AG20443 (cell line): ENCODE data around the gene RASA3.
"Not testable (repeated sequence)": the region's sequence is repeated elsewhere in the genome, so short reads cannot be mapped to it uniquely, and the experiment has no call there.

Experiments
- DNase-seq: peaks from one replicate; pipeline ENCODE4 v3.0.0; 2012; ENCODE audit warnings: low spot score, mixed read lengths

RASA3 gene

DNA sequence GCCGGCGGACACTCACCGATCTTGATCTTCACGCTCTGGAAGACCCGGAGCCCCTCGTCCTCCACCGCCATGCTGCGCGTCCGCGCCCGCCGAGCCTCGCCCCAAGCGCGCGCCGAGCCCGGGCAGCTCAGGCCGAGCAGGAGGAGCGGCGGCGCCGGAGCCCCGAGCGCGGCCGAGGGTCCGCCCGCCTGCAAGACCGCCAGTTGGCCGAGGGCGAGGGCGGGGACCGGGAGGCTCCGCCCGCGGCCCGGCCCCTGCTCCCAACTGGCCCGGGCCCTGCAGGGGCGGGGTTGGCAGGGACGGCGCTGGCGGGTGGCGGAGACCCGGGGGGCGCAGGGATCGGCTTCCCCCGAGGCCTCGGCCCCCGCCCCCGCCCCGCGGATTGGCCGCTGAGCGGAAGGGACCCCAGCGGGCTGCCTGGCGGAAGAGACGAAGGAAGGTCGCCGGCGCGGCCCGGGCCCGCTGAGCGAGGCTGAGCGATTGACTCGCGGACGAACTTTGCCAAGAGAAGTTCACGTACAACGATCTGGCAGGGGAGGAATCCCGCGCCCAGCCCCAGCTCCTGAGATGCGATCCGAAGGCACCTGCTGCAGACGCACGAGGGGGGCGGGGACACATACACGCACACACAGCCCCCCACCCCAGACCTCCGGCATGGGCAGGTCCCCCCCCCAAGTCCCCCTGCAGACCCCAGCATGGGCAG is at the start of gene RASA3:
RASA3 (minus strand) TSS at position 205 of the 703 bp plus-strand sequence; CDS start at position 71, 134 bp downstream.
- DNase-seq, result peak; percentile 97

DNA sequence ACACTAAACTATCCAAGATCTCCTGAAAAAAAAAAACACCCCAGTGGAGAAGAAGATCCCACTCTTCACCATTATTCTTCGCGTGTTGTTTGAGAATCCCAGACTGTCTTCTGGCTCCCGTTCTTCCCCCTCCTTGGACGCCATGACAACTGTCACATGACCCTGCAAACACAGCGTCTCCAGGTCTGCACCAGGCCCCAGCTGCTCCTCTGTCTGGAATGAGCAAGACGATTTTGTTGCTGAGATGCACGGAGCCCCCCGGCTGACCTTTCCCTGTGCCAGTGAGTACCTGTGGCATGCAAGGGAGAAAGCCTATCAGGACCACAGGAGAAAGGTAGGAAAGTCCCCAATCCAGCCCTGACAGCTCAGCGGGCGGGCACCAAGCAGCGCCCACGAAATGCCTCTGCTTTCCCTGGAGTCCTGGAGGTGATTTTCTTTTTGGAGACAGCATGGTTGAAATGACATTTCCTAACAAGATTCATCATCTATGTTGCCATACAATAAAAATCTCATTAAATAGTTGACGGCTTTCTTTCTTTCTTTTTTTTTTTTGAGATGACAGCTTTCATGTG is 46.8 kb upstream of the RASA3 start, which contains the start of gene CFAP97D2:
CFAP97D2 (plus strand) TSS at position 171 of the 572 bp plus-strand sequence; CDS start at position 245, 74 bp downstream.
- no peak for DNase-seq

DNA sequence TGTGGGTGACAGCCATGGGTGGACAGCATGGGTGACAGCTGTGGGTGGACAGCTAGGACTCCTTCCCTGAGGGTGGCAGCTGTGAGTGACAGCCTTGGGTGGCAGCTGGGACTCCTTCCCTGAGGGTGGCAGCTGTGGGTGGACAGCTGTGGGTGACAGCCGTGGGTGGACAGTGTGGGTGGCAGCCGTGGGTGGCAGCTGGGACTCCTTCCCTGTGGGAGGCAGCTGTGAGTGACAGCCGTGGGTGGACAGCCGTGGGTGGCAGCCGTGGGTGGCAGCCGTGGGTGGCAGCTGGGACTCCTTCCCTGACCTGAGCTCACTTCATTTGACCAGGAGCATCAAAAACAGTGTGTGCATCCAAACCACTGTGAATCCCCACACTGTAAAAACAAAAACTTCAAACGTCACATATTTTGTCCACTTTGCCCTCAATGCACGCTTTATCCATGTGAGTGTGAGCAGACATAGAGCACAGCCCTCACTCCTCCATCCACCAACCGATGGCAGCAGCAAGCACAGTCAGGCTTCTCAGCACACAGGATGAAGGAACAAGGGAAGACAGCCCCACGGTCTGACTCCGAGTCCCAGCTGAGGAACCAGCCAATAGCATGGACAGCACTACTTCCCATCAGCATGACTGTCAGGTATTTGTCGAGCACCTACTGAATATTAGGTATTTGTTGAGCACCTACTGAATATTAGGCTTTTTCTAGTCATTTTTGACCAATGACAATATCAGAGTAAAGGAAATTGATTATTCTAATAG is 45.0 kb upstream of the RASA3 start:
- no peak for DNase-seq

DNA sequence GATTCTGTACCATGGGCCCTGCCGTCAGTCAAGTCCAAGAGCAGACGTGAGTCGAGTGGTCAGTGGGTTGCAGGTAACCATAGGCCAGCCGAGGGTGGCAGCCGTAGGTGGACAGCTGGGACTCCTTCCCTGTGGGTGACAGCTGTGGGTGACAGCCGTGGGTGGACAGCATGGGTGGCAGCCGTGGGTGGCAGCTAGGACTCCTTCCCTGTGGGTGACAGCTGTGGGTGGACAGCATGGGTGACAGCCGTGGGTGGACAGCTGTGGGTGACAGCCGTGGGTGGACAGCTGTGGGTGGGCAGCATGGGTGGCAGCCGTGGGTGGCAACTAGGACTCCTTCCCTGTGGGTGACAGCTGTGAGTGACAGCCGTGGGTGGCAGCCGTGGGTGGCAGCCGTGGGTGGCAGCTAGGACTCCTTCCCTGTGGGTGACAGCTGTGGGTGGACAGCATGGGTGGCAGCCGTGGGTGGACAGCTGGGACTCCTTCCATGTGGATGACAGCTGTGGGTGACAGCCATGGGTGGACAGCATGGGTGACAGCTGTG is 44.0 kb upstream of the RASA3 start:
- DNase-seq, result not testable (repeated sequence)

GRCh38 chr13:114174529-114174961 is 42.1 kb upstream of the RASA3 start:
- DNase-seq, result no peak

DNA sequence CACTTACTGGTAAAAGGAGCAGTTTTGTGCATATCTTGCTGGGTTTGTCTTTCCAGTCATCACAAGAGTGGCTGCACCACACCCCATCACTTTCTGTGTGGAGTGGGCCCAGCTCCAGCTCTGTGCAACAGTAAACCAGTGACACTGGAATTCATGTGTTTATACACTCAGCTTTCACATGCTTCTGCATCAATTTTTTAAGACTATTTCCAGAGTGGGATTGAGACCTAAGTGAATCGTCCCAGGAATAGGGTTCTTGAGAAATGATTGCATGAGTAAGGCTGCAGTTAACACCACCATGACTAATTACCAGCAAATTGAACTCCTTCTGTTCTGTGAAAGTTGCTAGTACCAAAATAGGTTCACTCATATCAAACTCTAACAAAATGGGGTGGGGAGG is 41.3 kb upstream of the RASA3 start:
- DNase-seq, result peak; percentile 40

DNA sequence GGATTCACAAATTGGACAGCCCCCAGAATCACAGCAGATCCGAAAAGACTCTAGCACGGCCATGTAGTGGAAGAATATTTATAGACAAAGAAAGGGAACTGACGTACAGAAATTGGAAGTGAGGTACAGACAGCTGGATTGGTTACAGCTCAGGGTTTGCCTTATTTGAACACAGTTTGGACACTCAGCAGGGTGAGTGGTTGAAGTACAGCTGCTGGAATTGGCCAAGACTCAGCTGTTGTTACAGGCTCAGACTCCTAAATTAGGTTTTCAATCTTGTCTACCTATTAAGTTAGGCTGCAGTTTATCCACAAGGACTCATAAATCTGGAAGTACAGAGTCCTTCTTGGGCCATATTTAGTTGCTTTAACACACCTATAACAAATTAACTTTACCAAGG is 40.8 kb upstream of the RASA3 start:
- DNase-seq, result no peak

GRCh38 chr13:114167885-114168284 is 35.5 kb upstream of the RASA3 start:
- DNase-seq, result no peak

- DNase-seq, result no peak
Observed at GRCh38 chr13:114167426-114167825, 35.0 kb upstream of the RASA3 start.

GRCh38 chr13:114166381-114167131 is 34.1 kb upstream of the RASA3 start:
- peak; percentile 57 for DNase-seq

- DNase-seq, result no peak
Observed at GRCh38 chr13:114164681-114165429, 32.4 kb upstream of the RASA3 start.

DNA sequence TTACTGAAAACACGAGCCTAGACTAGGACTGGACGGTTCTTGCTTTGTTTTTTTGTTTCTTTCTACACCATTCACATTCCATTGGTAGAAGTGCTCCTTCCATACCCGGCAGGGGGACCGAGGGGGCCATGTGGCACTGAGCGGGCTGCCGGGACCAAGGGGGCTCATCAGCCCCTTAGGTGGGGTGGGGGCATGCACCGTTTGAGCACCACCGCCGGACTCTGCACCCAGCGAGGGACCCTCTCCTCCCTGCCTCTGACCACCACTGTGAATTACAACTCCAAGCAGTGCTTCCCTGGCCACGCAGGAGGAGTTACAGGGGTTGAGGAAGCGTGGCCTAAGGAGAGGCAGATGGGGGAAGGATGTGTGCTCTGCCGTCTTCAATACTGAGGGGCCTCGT is 31.6 kb upstream of the RASA3 start:
- DNase-seq, result no peak

GRCh38 chr13:114162533-114162922 is 30.1 kb upstream of the RASA3 start:
- DNase-seq, result no peak

GRCh38 chr13:114161644-114162532 is 29.5 kb upstream of the RASA3 start:
- peak; percentile 84 for DNase-seq

- DNase-seq, result no peak
Observed at GRCh38 chr13:114161028-114161556, 28.7 kb upstream of the RASA3 start.

DNA sequence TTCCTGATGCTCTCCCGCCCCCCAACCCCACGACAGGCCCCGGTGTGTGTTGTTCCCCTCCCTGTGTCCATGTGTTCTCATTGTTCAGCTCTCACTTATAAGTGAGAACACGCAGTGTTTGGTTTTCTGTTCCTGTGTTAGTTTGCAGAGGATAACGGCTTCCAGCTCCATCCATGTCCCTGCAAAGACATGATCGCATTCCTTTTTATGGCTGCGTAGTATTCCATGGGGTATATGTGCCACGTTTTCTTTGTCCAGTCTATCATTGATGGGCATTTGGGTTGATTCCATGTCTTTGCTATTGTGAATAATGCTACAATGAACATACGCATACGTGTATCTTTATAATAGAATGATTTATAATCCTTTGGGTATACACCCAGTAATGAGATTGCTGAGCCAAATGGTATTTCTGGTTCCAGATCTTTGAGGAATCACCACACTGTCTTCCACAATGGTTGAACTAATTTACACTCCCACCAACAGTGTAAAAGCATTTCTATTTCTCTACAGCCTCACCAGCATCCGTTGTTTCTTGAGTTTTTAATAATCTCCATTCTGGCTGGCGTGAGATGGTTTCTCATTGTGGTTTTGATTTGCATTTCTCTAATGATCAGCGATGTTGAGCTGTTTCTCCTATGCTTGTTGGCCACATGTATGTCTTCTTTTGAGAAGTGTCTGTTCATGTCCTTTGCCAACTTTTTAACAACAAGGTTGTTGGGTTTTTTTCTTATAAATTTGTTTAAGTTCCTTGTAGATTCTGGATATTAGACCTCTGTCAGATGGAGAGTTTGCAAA is 26.6 kb upstream of the RASA3 start:
- not testable (repeated sequence) for DNase-seq

GRCh38 chr13:114157869-114158495 is 25.6 kb upstream of the RASA3 start:
- DNase-seq, result no peak
